GM18907 (cell line): ENCODE data around the gene PDE1C.

Experiments used
- ATAC-seq: cut with Tn5 transposase; IDR thresholded peaks from one replicate; pipeline ENCODE4 v1.9.1; 2021; ENCODE audit warnings: mild to moderate bottlenecking, moderate library complexity; ENCODE audit not compliant: unreplicated experiment

PDE1C gene

DNA sequence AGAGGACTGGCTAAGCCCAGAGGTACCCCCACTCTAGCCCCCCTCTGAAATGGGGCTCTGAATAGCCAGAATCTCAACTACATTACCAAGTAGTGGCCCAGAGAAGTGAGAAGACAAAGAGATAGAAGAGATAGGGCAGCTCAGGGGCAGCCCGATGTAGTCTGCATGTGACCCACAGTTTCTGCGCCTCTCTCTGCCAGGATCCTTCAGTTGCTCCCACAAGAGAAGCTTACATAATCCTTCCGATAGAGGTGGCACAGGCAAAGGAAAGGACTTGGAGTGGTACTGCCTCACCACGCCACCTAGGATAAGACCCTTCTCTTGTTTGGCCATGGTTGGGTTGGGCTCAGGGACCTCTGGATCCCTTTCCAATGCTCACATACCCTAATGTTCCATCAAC lies 5.4 kb upstream of the PDE1C start:
- ATAC-seq = no peak

DNA sequence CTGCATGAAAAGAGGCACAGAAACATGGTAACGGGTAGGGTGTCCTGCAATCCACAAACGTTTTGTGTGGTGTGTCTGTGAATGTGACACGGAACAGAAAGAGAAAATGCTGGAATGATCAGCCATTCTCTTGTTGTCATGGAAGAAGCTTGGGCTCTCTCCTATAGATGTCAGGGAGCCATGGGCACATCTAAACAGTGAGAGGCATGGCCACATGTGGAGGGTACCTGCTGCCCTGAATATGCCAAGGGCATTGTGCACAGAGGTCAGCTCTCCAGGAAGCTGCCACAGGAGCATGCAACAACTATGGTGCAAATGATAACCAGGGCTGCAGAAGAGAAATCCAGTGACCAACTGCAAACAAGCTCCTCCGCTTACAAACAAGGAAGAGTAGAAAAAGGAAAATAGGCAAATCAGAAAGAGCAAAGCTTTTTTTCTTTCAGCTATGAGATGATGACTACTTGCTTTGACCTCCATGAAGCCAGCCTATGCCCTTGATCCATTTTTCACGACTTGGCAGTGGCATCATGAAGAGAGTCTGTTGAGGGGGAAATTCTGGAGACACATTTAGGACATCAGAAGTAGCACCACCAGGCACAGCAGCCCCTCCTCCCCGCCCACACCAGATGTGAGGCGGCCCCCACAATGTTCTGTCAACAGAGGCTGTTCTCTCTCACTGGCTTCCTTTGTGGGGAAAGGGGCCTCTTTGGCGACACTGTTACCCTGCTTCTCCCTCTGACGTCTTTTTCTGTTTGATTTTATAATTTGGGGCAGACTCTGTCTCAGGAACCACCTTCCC lies 4.8 kb upstream of the PDE1C start:
- no peak for ATAC-seq

DNA sequence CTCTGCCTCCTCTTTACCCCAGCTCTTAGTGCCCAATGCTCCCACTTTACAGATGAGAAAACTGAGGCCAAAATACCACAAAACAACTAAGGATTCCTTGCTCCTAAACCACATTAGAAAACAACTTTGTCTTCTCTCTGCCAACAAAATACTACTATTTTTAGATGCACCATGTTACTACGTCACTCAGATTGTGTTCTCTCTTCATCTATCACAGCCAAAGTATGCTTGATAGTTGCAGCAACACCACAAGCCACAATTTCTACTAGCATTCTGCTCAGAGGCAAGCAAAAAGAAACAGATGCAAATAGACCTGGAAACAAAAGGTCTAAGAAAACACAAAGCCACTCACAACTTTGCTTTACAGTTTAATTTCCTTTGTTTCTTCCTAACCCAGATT lies 3.3 kb upstream of the PDE1C start:
- no peak for ATAC-seq

DNA sequence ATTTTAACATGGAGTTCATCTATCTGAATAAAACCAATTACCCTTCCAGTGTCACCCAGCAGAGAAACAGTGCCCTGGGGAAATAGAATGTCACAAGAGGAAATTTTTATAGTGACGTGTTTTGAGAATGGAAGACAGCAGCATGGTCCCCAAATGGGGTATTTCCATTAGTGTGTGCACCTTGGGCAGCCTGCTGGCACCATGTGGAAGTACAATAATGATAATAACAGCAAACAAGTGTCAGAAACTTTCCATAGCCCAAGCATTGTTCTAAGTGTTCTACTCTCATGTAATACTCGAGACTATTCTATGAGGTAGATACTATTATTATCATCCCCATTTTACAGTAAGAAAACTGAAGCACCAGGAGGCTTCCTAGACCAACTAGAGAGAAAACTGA lies 2.2 kb upstream of the PDE1C start:
- no peak for ATAC-seq

DNA sequence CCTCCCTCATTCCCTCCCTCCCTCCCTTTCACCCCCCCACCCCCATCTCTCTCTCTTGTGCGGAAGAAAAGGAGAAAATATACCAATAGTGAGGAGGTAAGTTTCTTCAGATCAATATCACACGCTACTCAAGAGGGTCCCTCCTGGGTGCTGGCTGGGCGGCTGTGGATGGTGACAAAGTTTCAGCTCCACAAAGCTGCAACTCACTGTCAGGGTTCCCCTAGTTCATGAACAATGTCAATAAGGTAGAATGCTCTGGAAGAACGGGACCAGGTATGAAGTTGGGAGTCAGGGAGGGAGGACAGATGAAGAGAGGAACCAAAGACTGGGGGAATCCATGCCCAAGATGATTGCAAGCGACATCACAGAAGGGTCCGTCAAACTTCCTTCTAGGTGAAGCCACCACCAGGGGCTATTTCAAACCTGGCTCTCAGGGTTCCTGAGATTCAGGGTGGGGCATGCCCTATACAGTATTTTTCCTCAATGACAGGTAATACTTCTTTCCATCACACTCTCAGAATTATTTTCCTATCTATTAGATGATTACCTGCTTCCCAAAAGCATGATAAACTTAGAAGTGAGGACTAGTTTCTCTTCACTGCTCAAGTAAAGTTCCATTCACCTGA lies 1.4 kb upstream of the PDE1C start:
- no peak for ATAC-seq

DNA sequence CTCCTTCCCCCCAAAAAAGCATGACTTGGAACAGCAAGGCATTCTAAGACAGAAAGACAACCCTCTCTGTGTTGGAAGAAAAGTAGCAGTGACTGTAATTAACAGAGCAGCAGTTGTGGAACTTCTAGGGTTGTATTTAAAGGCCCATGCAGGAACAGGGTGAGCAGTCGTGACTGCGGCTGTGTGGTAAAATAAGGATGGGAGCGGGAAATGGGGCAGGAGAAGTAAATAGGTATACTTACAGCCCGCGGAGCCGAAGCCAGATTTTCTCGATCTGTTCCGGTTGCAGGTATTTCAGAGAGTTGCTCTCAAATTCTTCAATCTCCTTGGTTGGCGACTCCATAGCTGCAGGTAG lies 179 bp downstream of the PDE1C start:
- ATAC-seq = no peak

- ATAC-seq = no peak
Measured at GRCh38 chr7:32069116-32069650, 1.0 kb downstream of the PDE1C start.

GRCh38 chr7:32068411-32069101 lies 1.7 kb downstream of the PDE1C start:
- ATAC-seq = no peak

- ATAC-seq = no peak
Measured at GRCh38 chr7:32066441-32066840, 3.8 kb downstream of the PDE1C start.

GRCh38 chr7:32063614-32064013 lies 6.6 kb downstream of the PDE1C start:
- ATAC-seq = no peak

- ATAC-seq = peak; percentile 51
Measured at GRCh38 chr7:32062150-32062549, 8.1 kb downstream of the PDE1C start.

DNA sequence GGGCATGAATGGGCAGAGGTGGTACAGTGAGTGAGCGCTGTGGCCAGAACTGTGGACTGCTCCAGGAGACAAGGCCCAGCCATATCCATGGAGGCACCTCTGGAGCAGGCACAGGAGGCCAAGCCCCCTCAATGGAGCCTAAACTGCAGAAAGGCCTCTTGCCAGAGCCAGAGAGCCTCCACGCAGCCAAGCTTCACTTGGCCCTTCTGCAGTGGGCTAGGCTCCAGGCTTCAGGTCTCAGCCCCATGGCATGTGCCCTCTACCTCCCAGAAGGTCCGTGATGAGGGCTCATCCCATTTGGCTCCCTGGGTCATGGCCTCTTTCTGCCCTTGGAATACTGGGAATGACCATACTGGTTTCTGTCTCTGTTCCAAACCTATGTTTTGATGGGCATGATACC lies 8.9 kb downstream of the PDE1C start:
- ATAC-seq = no peak

DNA sequence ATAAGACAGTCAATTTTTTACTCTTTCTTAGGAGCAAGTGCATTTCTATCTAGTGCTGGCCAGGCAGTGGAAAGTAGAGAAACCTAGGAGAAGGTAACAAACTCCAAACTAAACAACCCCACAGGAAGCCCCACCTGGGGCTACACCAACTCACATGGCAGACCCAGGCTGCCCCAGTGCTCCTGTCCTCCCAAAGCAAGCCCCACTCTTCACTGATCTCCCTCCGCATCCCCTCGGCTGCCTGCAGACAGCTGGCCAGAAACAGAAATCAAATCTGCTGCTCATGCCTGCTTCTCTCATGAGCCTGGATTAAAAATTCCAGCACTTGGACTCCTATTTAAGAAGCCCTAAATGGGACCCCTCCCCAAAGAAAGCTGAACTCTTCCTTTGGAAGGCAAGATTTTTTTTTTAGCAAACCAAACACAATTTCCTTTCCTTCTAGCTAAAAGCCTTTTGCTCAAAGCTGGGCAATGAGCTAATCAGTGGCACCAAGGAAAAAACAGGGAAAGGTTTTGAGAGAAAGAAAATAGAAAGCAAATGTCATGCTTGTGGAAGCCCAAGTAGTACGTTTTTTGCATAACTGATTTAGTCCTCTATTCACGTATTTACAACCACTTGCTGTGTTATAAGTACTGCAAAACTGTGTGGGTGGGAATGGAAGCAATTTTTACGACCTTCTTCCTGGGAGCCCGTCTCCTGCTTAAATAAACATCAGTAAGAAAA lies 10.8 kb downstream of the PDE1C start:
- no peak for ATAC-seq

DNA sequence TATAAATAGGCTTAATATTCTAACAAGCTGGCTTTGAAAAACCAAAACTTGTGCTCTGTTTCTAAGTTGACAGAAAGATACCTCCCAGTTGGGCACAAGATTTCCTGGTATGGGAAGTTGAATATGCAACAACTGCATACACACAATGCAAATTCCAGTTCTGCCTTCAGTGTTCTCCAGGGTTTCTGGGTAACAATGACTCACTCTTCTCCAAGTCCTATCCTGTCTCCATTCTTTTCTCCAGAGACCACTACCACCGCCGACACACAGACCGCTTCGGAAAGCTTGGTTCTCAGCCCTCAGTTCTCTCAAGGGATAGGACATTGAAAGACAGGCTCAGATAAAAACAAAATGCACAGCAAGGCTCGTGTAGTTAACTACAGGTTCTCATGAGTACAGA lies 12.2 kb downstream of the PDE1C start:
- ATAC-seq = no peak

DNA sequence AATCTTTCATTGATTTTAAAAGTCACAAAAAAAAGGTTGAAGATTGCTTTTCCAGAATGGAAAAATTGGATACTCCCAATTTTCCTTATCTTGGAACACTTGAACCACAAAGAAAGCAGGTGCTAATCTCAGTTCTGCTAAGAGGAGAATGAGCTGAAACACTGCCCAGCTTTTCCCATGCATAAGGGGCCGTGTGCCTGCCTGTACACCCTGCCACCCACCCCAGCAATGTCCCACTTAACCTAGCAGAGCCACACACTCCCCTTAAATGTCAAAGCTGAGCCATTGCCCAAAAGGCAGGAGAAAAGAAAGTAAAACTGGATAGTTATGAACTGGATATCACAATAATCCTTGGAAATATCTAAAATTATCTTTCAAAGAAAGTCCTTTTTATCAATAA lies 13.4 kb downstream of the PDE1C start:
- ATAC-seq = no peak

DNA sequence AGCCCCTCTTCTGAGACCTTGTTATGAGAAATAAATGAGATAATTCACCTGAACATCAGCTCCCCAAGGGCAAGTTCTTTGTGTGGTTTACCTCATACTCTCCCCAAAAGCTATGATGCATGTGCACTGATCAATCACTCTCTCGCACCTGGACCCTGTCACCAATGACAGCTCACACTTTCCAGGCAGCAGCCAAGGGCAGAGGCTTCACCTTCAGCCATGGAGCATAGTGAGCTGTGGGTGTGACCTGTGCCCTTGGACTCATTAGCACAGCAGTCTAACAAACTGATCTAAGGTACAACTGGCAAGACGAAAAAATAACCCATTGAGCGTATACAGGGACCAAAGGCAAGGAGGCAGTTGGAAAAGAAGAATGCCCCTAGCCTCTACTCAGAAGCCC lies 17.0 kb downstream of the PDE1C start:
- ATAC-seq = no peak

- no peak for ATAC-seq
Measured at GRCh38 chr7:32051128-32051527, 19.1 kb downstream of the PDE1C start.

DNA sequence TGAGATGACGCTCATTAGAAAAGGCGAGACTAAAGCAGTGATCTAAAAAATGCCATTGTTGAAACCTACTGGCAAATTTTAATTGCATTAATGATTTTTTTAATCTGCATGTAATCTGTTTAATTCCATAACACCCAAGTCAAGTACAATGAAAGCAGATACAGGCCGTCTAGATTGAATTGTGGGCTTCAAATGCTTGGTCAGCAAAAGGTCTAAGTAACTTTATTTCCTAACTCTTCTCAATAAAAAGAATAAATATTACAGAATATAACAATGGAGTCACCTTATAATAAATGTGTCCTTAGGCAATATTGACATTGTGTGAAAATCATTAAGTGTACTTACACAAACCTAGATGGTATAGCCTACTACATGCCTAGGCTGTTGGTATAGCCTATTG lies 20.6 kb downstream of the PDE1C start:
- ATAC-seq = no peak

DNA sequence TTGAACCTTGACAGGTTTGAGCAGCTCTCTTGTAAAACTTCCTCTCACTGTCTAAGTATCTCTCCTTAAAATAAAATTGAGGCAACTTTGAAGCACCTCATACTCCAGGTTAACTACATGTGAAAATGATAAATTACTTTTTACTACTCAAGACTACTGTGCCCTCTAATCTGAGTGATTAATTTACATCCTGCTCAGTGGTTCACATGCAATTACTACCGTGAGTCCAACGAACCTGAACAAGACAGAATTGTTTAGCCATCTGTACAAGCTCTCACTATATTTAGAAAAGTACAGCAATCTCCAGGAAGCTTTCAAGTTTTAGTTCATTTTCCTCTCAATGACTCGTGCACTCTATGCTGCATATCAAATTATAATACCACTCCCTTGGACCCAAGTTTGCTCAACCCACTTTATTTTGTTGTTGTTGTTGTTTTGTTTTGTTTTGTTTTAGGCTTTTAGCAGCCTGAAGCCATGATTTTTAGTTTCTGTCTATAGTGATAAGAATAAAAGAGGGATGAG lies 21.2 kb downstream of the PDE1C start:
- ATAC-seq = peak; percentile 80

- no peak for ATAC-seq
Measured at GRCh38 chr7:32047801-32048200, 22.4 kb downstream of the PDE1C start.

GRCh38 chr7:32047075-32047474 lies 23.1 kb downstream of the PDE1C start:
- no peak for ATAC-seq
